GM12878 (cell line): ENCODE data around the gene USP35. TPM values are rescaled to one million over a fixed set of nuclear protein-coding genes. Genes with fewer than 3 reads are reported as not detected.

Experiments used
- BACH1 ChIP-seq: fragments of 450-650 bp; IDR thresholded peaks from 2 replicates; pipeline ENCODE4 v1.6.1; 2017; ENCODE audit warnings: mild to moderate bottlenecking, borderline replicate concordance
- BCL11A ChIP-seq: IDR thresholded peaks from 2 replicates; pipeline ENCODE4 v1.6.1; 2011; ENCODE audit warnings: low read depth, low read length
- CBFB ChIP-seq: IDR thresholded peaks from 2 replicates; pipeline ENCODE4 v1.6.1; 2016; ENCODE audit warnings: antibody characterized with exemption, low read depth
- CREM ChIP-seq: IDR thresholded peaks from 2 replicates; pipeline ENCODE4 v1.6.1; 2014; ENCODE audit warnings: antibody characterized with exemption, low read depth
- E4F1 ChIP-seq: fragments of 450-650 bp; IDR thresholded peaks from 2 replicates; pipeline ENCODE4 v1.6.1; 2018; ENCODE audit warnings: borderline replicate concordance, mild to moderate bottlenecking; ENCODE audit not compliant: partially characterized antibody
- EP300 ChIP-seq, 2 experiments: fragments of 150-350 bp in 1 of 2; IDR thresholded peaks; 2 replicates each; pipeline ENCODE4 v1.6.1; 2011 to 2012; ENCODE audit warnings: low read depth in 2 of 2, low read length in 2 of 2, borderline replicate concordance in 1 of 2, improper control_type of control experiment in 1 of 2, inconsistent platforms in 1 of 2; ENCODE audit not compliant: control insufficient read depth in 1 of 2
- FOXM1 ChIP-seq: IDR thresholded peaks from 2 replicates; pipeline ENCODE4 v1.6.1; 2012; ENCODE audit warnings: low read depth, mild to moderate bottlenecking, inconsistent platforms, low read length, moderate library complexity
- GABPA ChIP-seq: IDR thresholded peaks from 2 replicates; pipeline ENCODE4 v1.6.1; 2014; ENCODE audit warnings: antibody characterized with exemption, low read depth, mild to moderate bottlenecking, inconsistent platforms
- GATAD2B ChIP-seq: fragments of 450-650 bp; conservative IDR thresholded peaks from 2 replicates; pipeline ENCODE4 v1.6.1; 2017; ENCODE audit warnings: low read depth, mild to moderate bottlenecking, moderate library complexity
- IRF4 ChIP-seq: IDR thresholded peaks from 2 replicates; pipeline ENCODE4 v1.6.1; 2011; ENCODE audit warnings: low read depth, low read length
- MEF2A ChIP-seq: IDR thresholded peaks from 2 replicates; pipeline ENCODE4 v1.6.1; 2011; ENCODE audit warnings: low read depth, mild to moderate bottlenecking, low read length, moderate library complexity; ENCODE audit not compliant: insufficient read depth
- MTA3 ChIP-seq: IDR thresholded peaks from 2 replicates; pipeline ENCODE4 v1.6.1; 2012; ENCODE audit warnings: low read length, inconsistent platforms, borderline replicate concordance
- NBN ChIP-seq: fragments of 450-650 bp; IDR thresholded peaks from 2 replicates; pipeline ENCODE4 v1.6.1; 2016
- POU2F2 ChIP-seq: IDR thresholded peaks from 3 replicates; pipeline ENCODE4 v1.6.1; 2011; ENCODE audit warnings: low read depth, mild to moderate bottlenecking, low read length, borderline replicate concordance
- RBBP5 ChIP-seq: fragments of 200-600 bp; sonication (generic); conservative IDR thresholded peaks from 2 replicates; pipeline ENCODE4 v1.6.1; 2016
- SIX5 ChIP-seq: IDR thresholded peaks from 2 replicates; pipeline ENCODE4 v1.6.1; 2011; ENCODE audit warnings: mild to moderate bottlenecking, low read depth, low read length, moderate library complexity; ENCODE audit not compliant: severe bottlenecking
- SMC3 ChIP-seq: IDR thresholded peaks from 2 replicates; pipeline ENCODE4 v1.6.1; 2011; ENCODE audit warnings: low read length, improper control_type of control experiment, borderline replicate concordance
- TCF12 ChIP-seq: IDR thresholded peaks from 2 replicates; pipeline ENCODE4 v1.6.1; 2011; ENCODE audit warnings: low read depth, mild to moderate bottlenecking, low read length
- TCF3 ChIP-seq: IDR thresholded peaks from 2 replicates; pipeline ENCODE4 v1.6.1; 2012; ENCODE audit warnings: low read depth, mild to moderate bottlenecking, low read length, borderline replicate concordance; ENCODE audit not compliant: insufficient read depth
- ZNF217 ChIP-seq: fragments of 450-650 bp; IDR thresholded peaks from 2 replicates; pipeline ENCODE4 v1.6.1; 2017; ENCODE audit warnings: antibody characterized with exemption, mild to moderate bottlenecking
- polyA plus RNA-seq, 11 experiments: library from polyadenylated mRNA; depleted of rRNA in 4 of 11; unstranded in 6 of 11; stranded (reverse) in 5 of 11; fragments of >200 nt; fragmentation: Nextera tagmentation in 4 of 11; fragmentation: Illumina TruSeq in 1 of 11; extraction: Ambion mirVana in 4 of 11; extraction: Trizol in 1 of 11; gene quantifications; 1 replicate in 1 of 11; 2 replicates in 10 of 11; pipeline versions ENCODE4 v1.2.1 to v1.2.3, GENCODE V29; 2011 to 2016; ENCODE audit warnings: inconsistent platforms in 2 of 11, missing spikeins in 2 of 11, low read depth in 1 of 11
- total RNA-seq, 4 experiments: library from RNA; depleted of rRNA in 3 of 4; stranded (reverse); fragments of >200 nt in 3 of 4; fragmentation: Illumina TruSeq in 1 of 4; extraction: Trizol in 1 of 4; gene quantifications; 2 replicates each; pipeline versions ENCODE4 v1.2.1 to v1.2.3, GENCODE V29; 2013 to 2021
- TF ChIP-seq, protein P1 (sequence below): fragments of 450-650 bp; IDR thresholded peaks from 2 replicates; pipeline ENCODE4 v1.6.1; 2017; ENCODE audit warnings: mild to moderate bottlenecking
- TF ChIP-seq, protein P2 (sequence below): fragments of 450-650 bp; IDR thresholded peaks from 2 replicates; pipeline ENCODE4 v1.6.1; 2016; ENCODE audit warnings: mild to moderate bottlenecking
- TF ChIP-seq, protein P3 (sequence below): fragments of 450-650 bp; IDR thresholded peaks from 2 replicates; pipeline ENCODE4 v1.6.1; 2017; ENCODE audit warnings: low read depth, mild to moderate bottlenecking, moderate library complexity

Gene USP35
- total and polyA plus RNA-seq, 10 of the 15 experiments (the other 5 are each of a cell fraction or from before 2014, with no cell fraction given), result 0.13 to 6.4 (median 3.1) TPM; not detected in 1

DNA sequence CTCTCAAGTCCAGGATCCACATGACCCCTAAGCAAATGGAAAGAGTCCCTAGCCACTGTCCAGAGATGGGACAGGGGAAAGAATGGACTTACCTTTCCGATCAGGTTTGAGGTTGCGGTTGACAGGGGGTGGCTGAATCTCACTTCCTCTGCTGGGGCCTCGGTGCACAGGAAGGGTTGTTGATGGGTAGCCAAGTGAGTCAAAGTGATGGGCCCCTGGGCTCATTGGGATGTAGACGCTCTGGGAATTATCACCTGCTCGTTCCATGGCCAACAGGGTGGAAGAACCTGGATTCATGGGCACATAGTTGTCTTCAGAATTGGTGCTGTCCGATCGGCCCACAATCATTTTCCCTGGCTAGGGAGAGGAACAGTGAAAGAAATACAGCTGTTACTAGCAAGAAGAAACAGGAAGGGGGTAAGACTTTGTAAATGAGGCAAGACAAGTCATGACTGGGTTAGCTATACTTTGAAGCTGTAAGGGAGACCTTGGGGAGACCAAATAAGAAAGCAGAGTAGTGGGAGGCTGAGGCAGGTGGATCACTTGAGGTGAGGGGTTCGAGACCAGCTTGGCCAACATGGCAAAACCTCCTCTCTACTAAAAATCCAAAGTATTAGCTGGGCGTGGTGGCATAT, 34.7 kb downstream of the USP35 start (continued):
- TF ChIP-seq BACH1 (peak; percentile 40; the same call in 1 of the 2 replicates), TCF3 (peak; percentile 66; the same call in 1 of the 2 replicates), GABPA (0 out of 2 replicates have a peak, but pooled peaks have one; percentile 38), ZNF217 (0 out of 2 replicates have a peak, but pooled peaks have one; percentile 46), TCF12 (0 out of 2 replicates have a peak, but pooled peaks have one; percentile 51), EP300 (IDR thresholded peaks at IDR 0.05; ENCODE audit: borderline replicate concordance in 1 of 2, control insufficient read depth in 1 of 2, low read depth in 2 of 2, low read length in 2 of 2) (peak in 1 of 2 experiments; percentile 64; a peak in 1 of 4 replicates), SIX5 (no peak), IRF4 (peak; percentile 86; the same call in 1 of the 2 replicates), MTA3 (peak; percentile 93; the same call in 1 of the 2 replicates), MEF2A (peak; percentile 54; the same call in 1 of the 2 replicates), FOXM1 (peak; percentile 78), SMC3 (0 out of 2 replicates have a peak, but pooled peaks have one; percentile 1), GATAD2B (peak; percentile 52; the same call in 1 of the 2 replicates), BCL11A (peak; percentile 90), NBN (0 out of 2 replicates have a peak, but pooled peaks have one; percentile 50), CBFB (peak; percentile 96), POU2F2 (peak; percentile 49; the same call in 1 of the 3 replicates), CREM (peak; percentile 75; the same call in 1 of the 2 replicates), RBBP5 (no peak), E4F1 (no peak)
- TF ChIP-seq, protein P1, sequence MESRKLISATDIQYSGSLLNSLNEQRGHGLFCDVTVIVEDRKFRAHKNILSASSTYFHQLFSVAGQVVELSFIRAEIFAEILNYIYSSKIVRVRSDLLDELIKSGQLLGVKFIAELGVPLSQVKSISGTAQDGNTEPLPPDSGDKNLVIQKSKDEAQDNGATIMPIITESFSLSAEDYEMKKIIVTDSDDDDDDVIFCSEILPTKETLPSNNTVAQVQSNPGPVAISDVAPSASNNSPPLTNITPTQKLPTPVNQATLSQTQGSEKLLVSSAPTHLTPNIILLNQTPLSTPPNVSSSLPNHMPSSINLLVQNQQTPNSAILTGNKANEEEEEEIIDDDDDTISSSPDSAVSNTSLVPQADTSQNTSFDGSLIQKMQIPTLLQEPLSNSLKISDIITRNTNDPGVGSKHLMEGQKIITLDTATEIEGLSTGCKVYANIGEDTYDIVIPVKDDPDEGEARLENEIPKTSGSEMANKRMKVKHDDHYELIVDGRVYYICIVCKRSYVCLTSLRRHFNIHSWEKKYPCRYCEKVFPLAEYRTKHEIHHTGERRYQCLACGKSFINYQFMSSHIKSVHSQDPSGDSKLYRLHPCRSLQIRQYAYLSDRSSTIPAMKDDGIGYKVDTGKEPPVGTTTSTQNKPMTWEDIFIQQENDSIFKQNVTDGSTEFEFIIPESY, result no peak
- TF ChIP-seq, protein P2, sequence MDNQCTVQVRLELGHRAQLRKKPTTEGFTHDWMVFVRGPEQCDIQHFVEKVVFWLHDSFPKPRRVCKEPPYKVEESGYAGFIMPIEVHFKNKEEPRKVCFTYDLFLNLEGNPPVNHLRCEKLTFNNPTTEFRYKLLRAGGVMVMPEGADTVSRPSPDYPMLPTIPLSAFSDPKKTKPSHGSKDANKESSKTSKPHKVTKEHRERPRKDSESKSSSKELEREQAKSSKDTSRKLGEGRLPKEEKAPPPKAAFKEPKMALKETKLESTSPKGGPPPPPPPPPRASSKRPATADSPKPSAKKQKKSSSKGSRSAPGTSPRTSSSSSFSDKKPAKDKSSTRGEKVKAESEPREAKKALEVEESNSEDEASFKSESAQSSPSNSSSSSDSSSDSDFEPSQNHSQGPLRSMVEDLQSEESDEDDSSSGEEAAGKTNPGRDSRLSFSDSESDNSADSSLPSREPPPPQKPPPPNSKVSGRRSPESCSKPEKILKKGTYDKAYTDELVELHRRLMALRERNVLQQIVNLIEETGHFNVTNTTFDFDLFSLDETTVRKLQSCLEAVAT, result peak; percentile 74
- TF ChIP-seq, protein P3, sequence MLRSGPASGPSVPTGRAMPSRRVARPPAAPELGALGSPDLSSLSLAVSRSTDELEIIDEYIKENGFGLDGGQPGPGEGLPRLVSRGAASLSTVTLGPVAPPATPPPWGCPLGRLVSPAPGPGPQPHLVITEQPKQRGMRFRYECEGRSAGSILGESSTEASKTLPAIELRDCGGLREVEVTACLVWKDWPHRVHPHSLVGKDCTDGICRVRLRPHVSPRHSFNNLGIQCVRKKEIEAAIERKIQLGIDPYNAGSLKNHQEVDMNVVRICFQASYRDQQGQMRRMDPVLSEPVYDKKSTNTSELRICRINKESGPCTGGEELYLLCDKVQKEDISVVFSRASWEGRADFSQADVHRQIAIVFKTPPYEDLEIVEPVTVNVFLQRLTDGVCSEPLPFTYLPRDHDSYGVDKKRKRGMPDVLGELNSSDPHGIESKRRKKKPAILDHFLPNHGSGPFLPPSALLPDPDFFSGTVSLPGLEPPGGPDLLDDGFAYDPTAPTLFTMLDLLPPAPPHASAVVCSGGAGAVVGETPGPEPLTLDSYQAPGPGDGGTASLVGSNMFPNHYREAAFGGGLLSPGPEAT, result peak; percentile 75; the same call in 1 of the 2 replicates
